K562 (cell line): ENCODE measurements around the gene LARP4B. TPM values are rescaled to one million over a fixed set of nuclear protein-coding genes. Genes with fewer than 3 reads are reported as not detected.

Experiments
- BACH1 ChIP-seq: fragments of 200-800 bp; sonication (Bioruptor generic); IDR thresholded peaks from 2 replicates; pipeline ENCODE4 v1.6.1; 2016; ENCODE audit warnings: missing genetic modification characterization, missing compliant biosample characterization
- CXXC5 ChIP-seq: fragments of 250-450 bp; sonication (Bioruptor Pico); IDR thresholded peaks from 2 replicates; pipeline ENCODE4 v1.8.0; 2022; ENCODE audit warnings: inconsistent platforms, mild to moderate bottlenecking, moderate library complexity
- FOXK1 ChIP-seq: sonication (generic); formaldehyde crosslinking; IDR thresholded peaks from 2 replicates; pipeline ENCODE4 v1.8.0; 2022; ENCODE audit warnings: missing genetic modification reagents, mild to moderate bottlenecking, borderline replicate concordance
- NCOA2 ChIP-seq, 2 experiments: fragments of 450-650 bp; IDR thresholded peaks; 2 replicates each; pipeline ENCODE4 v1.6.1; 2018; ENCODE audit warnings: mild to moderate bottlenecking in 2 of 2, moderate library complexity in 1 of 2; ENCODE audit not compliant: partially characterized antibody in 2 of 2
- NFYB ChIP-seq: IDR thresholded peaks from 2 replicates; pipeline ENCODE4 v1.6.1; 2011; ENCODE audit warnings: mild to moderate bottlenecking, moderate library complexity; ENCODE audit not compliant: insufficient read length; ENCODE audit errors: extremely low read depth
- PURB ChIP-seq: sonication (generic); formaldehyde crosslinking; IDR thresholded peaks from 2 replicates; pipeline ENCODE4 v1.9.0; 2021; ENCODE audit warnings: low read depth, mild to moderate bottlenecking, missing genetic modification reagents
- RBBP5 ChIP-seq: fragments of 200-600 bp; sonication (generic); IDR thresholded peaks from 2 replicates; pipeline ENCODE4 v1.6.1; 2012; ENCODE audit warnings: borderline replicate concordance, mild to moderate bottlenecking, low read length, control low read depth, inconsistent platforms; ENCODE audit not compliant: insufficient read depth, poor library complexity, severe bottlenecking
- RBM25 ChIP-seq: fragments of 200-400 bp; formaldehyde crosslinking; IDR thresholded peaks from 2 replicates; pipeline ENCODE4 v1.6.1; 2018; ENCODE audit warnings: low read length, low read depth, moderate library complexity; ENCODE audit not compliant: severe bottlenecking
- RHOXF2B ChIP-seq: fragments of 250-450 bp; sonication (Bioruptor Pico); conservative IDR thresholded peaks from 2 replicates; pipeline ENCODE4 v1.5.1; 2021
- TCF3 ChIP-seq: sonication (generic); formaldehyde crosslinking; IDR thresholded peaks from 2 replicates; pipeline ENCODE4 v1.4.0; 2020; ENCODE audit warnings: mild to moderate bottlenecking, missing genetic modification reagents
- ZBTB8A ChIP-seq: fragments of 450-650 bp; IDR thresholded peaks from 2 replicates; pipeline ENCODE4 v1.6.1; 2018; ENCODE audit warnings: mild to moderate bottlenecking, moderate library complexity; ENCODE audit not compliant: partially characterized antibody
- ZNF174 ChIP-seq: fragments of 250-450 bp; sonication (Bioruptor Pico); IDR thresholded peaks from 2 replicates; pipeline ENCODE4 v1.4.0; 2020; ENCODE audit warnings: mild to moderate bottlenecking
- ZNF239 ChIP-seq: fragments of 250-450 bp; sonication (Bioruptor Pico); IDR thresholded peaks from 2 replicates; pipeline ENCODE4 v1.4.0; 2020; ENCODE audit warnings: mild to moderate bottlenecking
- ZNF57 ChIP-seq: fragments of 450-650 bp; formaldehyde crosslinking; IDR thresholded peaks from 2 replicates; pipeline ENCODE4 v1.4.0; 2020; ENCODE audit warnings: mild to moderate bottlenecking, moderate library complexity
- ZNF79 ChIP-seq: fragments of 250-450 bp; sonication (Bioruptor Pico); IDR thresholded peaks from 2 replicates; pipeline ENCODE4 v1.4.0; 2020; ENCODE audit warnings: low read depth, mild to moderate bottlenecking, moderate library complexity
- polyA plus RNA-seq, 8 experiments: library from polyadenylated mRNA; depleted of rRNA in 4 of 8; stranded (reverse) in 5 of 8; unstranded in 3 of 8; fragments of >200 nt; fragmentation: Nextera tagmentation in 2 of 8; fragmentation: Illumina TruSeq in 1 of 8; extraction: Ambion mirVana in 2 of 8; extraction: Trizol in 1 of 8; gene quantifications; 2 replicates each; pipeline versions ENCODE4 v1.2.1 to v1.2.3, GENCODE V29; 2011 to 2014; ENCODE audit warnings: inconsistent platforms in 1 of 8, missing spikeins in 1 of 8
- total RNA-seq, 7 experiments: library from RNA; depleted of rRNA in 6 of 7; stranded (reverse); fragments of >200 nt in 6 of 7; fragmentation: Illumina TruSeq in 2 of 7; extraction: Trizol in 2 of 7; gene quantifications; 2 replicates each; pipeline versions ENCODE4 v1.2.1 to v1.2.3, GENCODE V29; 2011 to 2021; ENCODE audit warnings: low replicate concordance in 1 of 7
- TF ChIP-seq, protein P1 (sequence below), 2 experiments: fragments of 450-650 bp; conservative IDR thresholded peaks; 2 replicates each; pipeline ENCODE4 v1.6.1; 2017; ENCODE audit warnings: mild to moderate bottlenecking in 2 of 2, moderate library complexity in 2 of 2
- TF ChIP-seq, protein P2 (sequence below): fragments of 200-800 bp; sonication (Bioruptor generic); IDR thresholded peaks from 2 replicates; pipeline ENCODE4 v1.6.1; 2017; ENCODE audit warnings: missing genetic modification characterization, missing compliant biosample characterization
- TF ChIP-seq, protein P3 (sequence below): fragments of 450-650 bp; IDR thresholded peaks from 2 replicates; pipeline ENCODE4 v1.6.1; 2014; ENCODE audit warnings: low read depth, mild to moderate bottlenecking, moderate library complexity, borderline replicate concordance
- TF ChIP-seq, protein P4 (sequence below): fragments of 250-450 bp; sonication (Bioruptor Pico); IDR thresholded peaks from 2 replicates; pipeline ENCODE4 v1.5.0; 2021; ENCODE audit warnings: mild to moderate bottlenecking, borderline replicate concordance

Gene LARP4B
- total and polyA plus RNA-seq, 9 of the 15 experiments (the other 6 are each of a cell fraction or from before 2014, with no cell fraction given) = 11.8 to 130 (median 42.6) TPM

DNA sequence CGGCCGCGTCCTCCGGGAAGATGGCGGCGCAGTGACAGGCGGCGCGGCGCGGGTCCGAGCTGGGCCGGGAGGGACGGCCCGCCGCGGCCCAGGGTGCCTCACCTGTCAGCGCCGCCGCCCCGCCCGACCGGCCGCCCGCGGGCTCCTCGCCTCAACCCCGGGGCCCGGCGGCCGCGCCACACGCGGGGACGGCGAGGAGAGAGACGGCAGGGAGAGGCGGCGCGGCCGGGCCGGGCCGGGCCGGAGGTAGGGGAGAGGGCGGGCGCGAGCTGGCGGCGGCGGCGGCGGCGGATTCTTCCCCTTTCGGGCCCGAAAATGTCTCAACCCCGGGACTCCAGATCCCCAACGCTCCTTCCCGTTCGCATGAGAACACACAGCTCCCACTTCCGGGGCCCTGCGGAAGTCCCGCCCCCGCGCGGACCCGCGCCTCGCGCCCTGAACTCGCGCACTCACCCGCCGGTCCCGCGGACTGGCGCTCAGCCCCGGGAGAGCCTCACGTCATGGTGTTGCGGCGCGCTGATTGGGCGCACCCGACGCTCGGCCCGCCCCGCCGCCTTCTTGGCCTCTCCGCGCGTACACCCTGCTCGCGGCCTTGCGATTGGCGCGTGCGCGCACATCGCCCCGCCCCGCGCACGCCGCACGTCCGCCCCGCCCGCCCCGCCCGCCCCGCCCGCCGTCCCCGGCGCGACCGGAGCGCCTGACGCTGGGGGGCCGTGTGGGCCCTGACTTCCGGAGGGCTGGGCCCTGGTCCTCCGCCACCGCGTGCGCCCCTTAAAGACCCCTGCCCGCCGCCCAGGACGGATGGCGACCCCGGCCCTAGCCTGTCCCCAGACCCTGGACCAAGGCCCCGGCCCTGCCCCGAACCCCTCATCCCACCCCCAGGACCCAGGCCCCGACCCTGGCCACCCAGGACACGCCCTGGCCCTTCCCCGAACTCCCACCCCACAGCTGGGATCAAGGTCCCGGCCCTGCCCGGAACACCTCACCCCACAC is at the start of gene LARP4B (continued):
- TF ChIP-seq, protein P1, sequence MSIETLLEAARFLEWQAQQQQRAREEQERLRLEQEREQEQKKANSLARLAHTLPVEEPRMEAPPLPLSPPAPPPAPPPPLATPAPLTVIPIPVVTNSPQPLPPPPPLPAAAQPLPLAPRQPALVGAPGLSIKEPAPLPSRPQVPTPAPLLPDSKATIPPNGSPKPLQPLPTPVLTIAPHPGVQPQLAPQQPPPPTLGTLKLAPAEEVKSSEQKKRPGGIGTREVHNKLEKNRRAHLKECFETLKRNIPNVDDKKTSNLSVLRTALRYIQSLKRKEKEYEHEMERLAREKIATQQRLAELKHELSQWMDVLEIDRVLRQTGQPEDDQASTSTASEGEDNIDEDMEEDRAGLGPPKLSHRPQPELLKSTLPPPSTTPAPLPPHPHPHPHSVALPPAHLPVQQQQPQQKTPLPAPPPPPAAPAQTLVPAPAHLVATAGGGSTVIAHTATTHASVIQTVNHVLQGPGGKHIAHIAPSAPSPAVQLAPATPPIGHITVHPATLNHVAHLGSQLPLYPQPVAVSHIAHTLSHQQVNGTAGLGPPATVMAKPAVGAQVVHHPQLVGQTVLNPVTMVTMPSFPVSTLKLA (conservative IDR thresholded peaks at IDR 0.05) = peak in 1 of 2 experiments; percentile 72; a peak in 2 of 4 replicates
- TF ChIP-seq RHOXF2B (CRISPR knock-in tag) (no peak), TCF3 (CRISPR knock-in tag) (no peak), PURB (no peak), FOXK1 (no peak), ZNF57 (CRISPR knock-in tag) (no peak), NFYB (peak; percentile 50), ZNF239 (no peak), NCOA2 (IDR thresholded peaks at IDR 0.05; ENCODE audit: partially characterized antibody in 2 of 2) (no peak), RBBP5 (peak; percentile 26), RBM25 (peak; percentile 98), ZNF174 (CRISPR knock-in tag) (no peak), CXXC5 (CRISPR knock-in tag) (peak; percentile 85), BACH1 (tag) (no peak), ZBTB8A (no peak), ZNF79 (CRISPR knock-in tag) (no peak)
- TF ChIP-seq, protein P2, sequence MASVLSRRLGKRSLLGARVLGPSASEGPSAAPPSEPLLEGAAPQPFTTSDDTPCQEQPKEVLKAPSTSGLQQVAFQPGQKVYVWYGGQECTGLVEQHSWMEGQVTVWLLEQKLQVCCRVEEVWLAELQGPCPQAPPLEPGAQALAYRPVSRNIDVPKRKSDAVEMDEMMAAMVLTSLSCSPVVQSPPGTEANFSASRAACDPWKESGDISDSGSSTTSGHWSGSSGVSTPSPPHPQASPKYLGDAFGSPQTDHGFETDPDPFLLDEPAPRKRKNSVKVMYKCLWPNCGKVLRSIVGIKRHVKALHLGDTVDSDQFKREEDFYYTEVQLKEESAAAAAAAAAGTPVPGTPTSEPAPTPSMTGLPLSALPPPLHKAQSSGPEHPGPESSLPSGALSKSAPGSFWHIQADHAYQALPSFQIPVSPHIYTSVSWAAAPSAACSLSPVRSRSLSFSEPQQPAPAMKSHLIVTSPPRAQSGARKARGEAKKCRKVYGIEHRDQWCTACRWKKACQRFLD = peak; percentile 94
- TF ChIP-seq, protein P3, sequence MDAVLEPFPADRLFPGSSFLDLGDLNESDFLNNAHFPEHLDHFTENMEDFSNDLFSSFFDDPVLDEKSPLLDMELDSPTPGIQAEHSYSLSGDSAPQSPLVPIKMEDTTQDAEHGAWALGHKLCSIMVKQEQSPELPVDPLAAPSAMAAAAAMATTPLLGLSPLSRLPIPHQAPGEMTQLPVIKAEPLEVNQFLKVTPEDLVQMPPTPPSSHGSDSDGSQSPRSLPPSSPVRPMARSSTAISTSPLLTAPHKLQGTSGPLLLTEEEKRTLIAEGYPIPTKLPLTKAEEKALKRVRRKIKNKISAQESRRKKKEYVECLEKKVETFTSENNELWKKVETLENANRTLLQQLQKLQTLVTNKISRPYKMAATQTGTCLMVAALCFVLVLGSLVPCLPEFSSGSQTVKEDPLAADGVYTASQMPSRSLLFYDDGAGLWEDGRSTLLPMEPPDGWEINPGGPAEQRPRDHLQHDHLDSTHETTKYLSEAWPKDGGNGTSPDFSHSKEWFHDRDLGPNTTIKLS = no peak
- TF ChIP-seq, protein P4, sequence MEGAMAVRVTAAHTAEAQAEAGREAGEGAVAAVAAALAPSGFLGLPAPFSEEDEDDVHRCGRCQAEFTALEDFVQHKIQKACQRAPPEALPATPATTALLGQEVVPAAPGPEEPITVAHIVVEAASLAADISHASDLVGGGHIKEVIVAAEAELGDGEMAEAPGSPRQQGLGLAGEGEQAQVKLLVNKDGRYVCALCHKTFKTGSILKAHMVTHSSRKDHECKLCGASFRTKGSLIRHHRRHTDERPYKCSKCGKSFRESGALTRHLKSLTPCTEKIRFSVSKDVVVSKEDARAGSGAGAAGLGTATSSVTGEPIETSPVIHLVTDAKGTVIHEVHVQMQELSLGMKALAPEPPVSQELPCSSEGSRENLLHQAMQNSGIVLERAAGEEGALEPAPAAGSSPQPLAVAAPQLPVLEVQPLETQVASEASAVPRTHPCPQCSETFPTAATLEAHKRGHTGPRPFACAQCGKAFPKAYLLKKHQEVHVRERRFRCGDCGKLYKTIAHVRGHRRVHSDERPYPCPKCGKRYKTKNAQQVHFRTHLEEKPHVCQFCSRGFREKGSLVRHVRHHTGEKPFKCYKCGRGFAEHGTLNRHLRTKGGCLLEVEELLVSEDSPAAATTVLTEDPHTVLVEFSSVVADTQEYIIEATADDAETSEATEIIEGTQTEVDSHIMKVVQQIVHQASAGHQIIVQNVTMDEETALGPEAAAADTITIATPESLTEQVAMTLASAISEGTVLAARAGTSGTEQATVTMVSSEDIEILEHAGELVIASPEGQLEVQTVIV (CRISPR knock-in tag) = no peak
